Thymus (tissue), 11 donors: Measurements from ENCODE around the gene PCDHB7. TPM values are rescaled to one million over a fixed set of nuclear protein-coding genes. Genes with fewer than 3 reads are reported as not detected.
"Not testable (repeated sequence)": the region's sequence is repeated elsewhere in the genome, so short reads cannot be mapped to it uniquely, and the experiment has no call there.

ENCODE experiments used
- DNase-seq, 9 donors: peaks; one replicate each; pipeline ENCODE4 v3.0.0-alpha.2; 2013; ENCODE audit warnings: low spot score in 9 of 9, low read depth in 6 of 9, missing footprints in 1 of 9
- H3K27ac ChIP-seq, 2 donors: one replicate each; pipeline ENCODE4 v1.5.1; 2013; ENCODE audit warnings: control low read depth in 1 of 2, low read depth in 1 of 2, low read length in 1 of 2, mild to moderate bottlenecking in 1 of 2, moderate library complexity in 1 of 2
- H3K27me3 ChIP-seq, 2 donors: one replicate each; pipeline ENCODE4 v1.5.1; 2013; ENCODE audit warnings: low read length in 1 of 2; ENCODE audit not compliant: control insufficient read depth in 2 of 2, insufficient read depth in 1 of 2
- H3K36me3 ChIP-seq, 2 donors: one replicate each; pipeline ENCODE4 v1.5.1; 2013; ENCODE audit warnings: low read length in 1 of 2, mild to moderate bottlenecking in 1 of 2, moderate library complexity in 1 of 2; ENCODE audit not compliant: control insufficient read depth in 2 of 2, insufficient read depth in 2 of 2
- H3K4me1 ChIP-seq, 2 donors: one replicate each; pipeline ENCODE4 v1.5.1; 2013; ENCODE audit warnings: low read length in 2 of 2; ENCODE audit not compliant: control insufficient read depth in 2 of 2, insufficient read depth in 2 of 2
- H3K4me3 ChIP-seq, 2 donors: one replicate each; pipeline ENCODE4 v1.5.1; 2013; ENCODE audit warnings: low read length in 2 of 2, control low read depth in 1 of 2, mild to moderate bottlenecking in 1 of 2
- H3K9me3 ChIP-seq, 2 donors: one replicate each; pipeline ENCODE4 v1.5.1; 2013; ENCODE audit warnings: low read length in 1 of 2, mild to moderate bottlenecking in 1 of 2; ENCODE audit not compliant: control insufficient read depth in 2 of 2, insufficient read depth in 1 of 2
- WGBS: extraction: QIAGEN DNeasy Blood & Tissue Kit; methylation state at CpG from one replicate; pipeline ENCODE4 v1.1.7; 2013; 5-methylcytosine and 5-hydroxymethylcytosine counted together
- polyA plus RNA-seq: library from polyadenylated mRNA; stranded (reverse); fragments of 200-250 nt; gene quantifications from one replicate; pipeline ENCODE4 v1.2.3, GENCODE V29; 2013
- total RNA-seq: library from RNA; stranded (reverse); fragments of 120-200 nt; gene quantifications from one replicate; pipeline ENCODE4 v1.2.4, GENCODE V29; 2013
- donor health status: healthy.

PCDHB7 gene
- total and polyA plus RNA-seq, 2 donors: 0.11 to 0.14 TPM

DNA sequence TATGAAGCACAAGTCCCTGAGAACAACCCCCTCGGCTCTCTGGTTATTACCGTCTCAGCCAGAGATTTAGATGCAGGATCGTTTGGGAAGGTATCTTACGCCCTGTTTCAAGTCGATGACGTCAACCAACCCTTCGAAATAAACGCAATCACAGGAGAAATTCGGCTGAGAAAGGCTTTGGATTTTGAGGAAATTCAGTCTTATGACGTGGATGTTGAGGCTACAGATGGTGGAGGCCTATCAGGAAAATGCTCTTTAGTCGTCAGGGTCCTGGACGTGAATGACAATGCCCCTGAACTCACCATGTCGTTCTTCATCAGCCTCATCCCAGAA lies 21.5 kb upstream of the PCDHB7 start:
- WGBS: 40% methylated on average over 13 of the region's 13 CpGs
- no peak overlapping the region for H3K4me3 ChIP-seq
- peaks cover 0 to 2% of the 10 kb centered on the region in 2 donors for H3K9me3 ChIP-seq
- H3K4me1 ChIP-seq: no peaks in the 10 kb centered on the region
- H3K36me3 ChIP-seq: no peaks in the 10 kb centered on the region
- DNase-seq: no peak
- peaks cover 0 to 18% of the 10 kb centered on the region in 2 donors for H3K27me3 ChIP-seq
- no peak overlapping the region for H3K27ac ChIP-seq

DNA sequence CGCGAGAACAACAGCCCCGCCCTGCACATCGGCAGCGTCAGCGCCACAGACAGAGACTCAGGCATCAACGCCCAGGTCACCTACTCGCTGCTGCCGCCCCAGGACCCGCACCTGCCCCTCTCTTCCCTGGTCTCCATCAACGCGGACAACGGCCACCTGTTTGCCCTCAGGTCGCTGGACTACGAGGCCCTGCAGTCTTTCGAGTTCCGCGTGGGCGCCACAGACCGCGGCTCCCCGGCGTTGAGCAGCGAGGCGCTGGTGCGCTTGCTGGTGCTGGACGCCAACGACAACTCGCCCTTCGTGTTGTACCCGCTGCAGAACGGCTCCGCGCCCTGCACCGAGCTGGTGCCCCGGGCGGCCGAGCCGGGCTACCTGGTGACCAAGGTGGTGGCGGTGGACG lies 20.8 kb upstream of the PCDHB7 start:
- H3K9me3 ChIP-seq, DNase-seq, H3K4me3 ChIP-seq, H3K36me3 ChIP-seq, H3K4me1 ChIP-seq, H3K27ac ChIP-seq: not testable (repeated sequence)
- H3K27me3 ChIP-seq: peaks cover 0 to 24% of the 10 kb centered on the region in 2 donors
- WGBS: 43% methylated on average over 39 of the region's 41 CpGs

DNA sequence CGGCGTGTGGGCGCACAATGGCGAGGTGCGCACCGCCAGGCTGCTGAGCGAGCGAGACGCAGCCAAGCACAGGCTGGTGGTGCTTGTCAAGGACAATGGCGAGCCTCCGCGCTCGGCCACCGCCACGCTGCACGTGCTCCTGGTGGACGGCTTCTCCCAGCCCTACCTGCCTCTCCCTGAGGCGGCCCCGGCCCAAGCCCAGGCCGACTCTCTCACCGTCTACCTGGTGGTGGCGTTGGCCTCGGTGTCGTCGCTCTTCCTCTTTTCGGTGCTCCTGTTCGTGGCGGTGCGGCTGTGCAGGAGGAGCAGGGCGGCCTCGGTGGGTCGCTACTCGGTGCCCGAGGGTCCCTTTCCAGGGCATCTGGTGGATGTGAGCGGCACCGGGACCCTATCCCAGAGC lies 20.3 kb upstream of the PCDHB7 start:
- H3K27me3 ChIP-seq: peaks cover 0 to 27% of the 10 kb centered on the region in 2 donors
- not testable (repeated sequence) for H3K36me3 ChIP-seq, H3K27ac ChIP-seq, H3K4me1 ChIP-seq, H3K4me3 ChIP-seq, DNase-seq, H3K9me3 ChIP-seq
- WGBS: 36% methylated on average over 36 of the region's 36 CpGs

DNA sequence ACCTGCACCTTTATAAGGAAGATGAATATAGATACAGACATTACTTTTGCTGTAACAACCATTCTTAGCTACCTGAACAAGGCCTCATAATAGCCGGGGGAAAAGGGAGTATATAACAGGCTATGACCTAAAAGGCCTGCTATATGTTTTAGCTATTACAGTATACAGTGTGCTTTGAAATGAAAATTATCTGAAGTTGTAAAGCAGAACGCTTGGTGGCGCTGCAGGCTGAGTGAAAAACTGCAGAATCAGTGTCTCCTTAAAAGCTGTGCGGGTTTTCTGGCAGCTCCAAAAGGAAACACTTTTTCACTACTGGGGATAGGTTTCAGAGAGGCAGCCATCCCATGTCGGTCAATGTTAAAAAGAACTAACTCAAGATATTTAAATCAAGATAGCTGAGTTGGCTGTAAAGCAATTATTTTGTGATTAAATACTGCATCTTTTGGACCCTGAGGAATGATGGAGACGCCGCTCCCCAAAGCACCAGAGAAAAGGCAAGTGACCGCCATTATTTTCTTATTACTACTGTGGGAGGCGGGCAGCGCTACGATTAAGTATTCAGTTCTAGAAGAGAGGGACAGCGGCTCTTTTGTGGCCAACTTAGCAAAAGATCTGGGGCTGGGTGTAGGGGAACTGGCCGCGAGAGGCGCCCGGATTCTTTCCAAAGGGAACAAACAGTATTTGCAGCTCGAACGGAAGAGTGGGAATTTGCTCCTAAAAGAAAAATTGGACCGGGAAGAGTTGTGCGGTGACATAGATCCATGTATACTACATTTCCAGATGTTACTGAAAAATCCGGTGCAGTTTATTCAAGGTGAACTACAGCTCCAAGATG lies 16.7 kb upstream of the PCDHB7 start:
- H3K27ac ChIP-seq: no peak overlapping the region
- no peaks in the 10 kb centered on the region for H3K4me1 ChIP-seq
- H3K36me3 ChIP-seq: no peaks in the 10 kb centered on the region
- no peak overlapping the region for H3K4me3 ChIP-seq
- no peak for DNase-seq
- WGBS: 40% methylated on average over 21 of the region's 21 CpGs
- H3K9me3 ChIP-seq: peaks cover 1 to 4% of the 10 kb centered on the region in 2 donors
- H3K27me3 ChIP-seq: peaks cover 0 to 27% of the 10 kb centered on the region in 2 donors

DNA sequence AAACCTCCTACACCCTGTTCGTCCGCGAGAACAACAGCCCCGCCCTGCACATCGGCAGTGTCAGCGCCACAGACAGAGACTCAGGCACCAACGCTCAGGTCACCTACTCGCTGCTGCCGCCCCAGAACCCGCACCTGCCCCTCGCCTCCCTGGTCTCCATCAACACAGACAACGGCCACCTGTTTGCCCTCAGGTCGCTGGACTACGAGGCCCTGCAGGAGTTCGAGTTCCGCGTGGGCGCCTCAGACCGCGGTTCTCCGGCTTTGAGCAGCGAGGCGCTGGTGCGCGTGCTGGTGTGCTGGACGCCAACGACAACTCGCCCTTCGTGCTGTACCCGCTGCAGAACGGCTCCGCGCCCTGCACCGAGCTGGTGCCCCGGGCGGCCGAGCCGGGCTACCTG lies 15.1 kb upstream of the PCDHB7 start:
- H3K27me3 ChIP-seq: peaks cover 0 to 17% of the 10 kb centered on the region in 2 donors
- not testable (repeated sequence) for H3K9me3 ChIP-seq, H3K27ac ChIP-seq, H3K36me3 ChIP-seq, H3K4me3 ChIP-seq, H3K4me1 ChIP-seq, DNase-seq
- WGBS: 50% methylated on average over 38 of the region's 38 CpGs

DNA sequence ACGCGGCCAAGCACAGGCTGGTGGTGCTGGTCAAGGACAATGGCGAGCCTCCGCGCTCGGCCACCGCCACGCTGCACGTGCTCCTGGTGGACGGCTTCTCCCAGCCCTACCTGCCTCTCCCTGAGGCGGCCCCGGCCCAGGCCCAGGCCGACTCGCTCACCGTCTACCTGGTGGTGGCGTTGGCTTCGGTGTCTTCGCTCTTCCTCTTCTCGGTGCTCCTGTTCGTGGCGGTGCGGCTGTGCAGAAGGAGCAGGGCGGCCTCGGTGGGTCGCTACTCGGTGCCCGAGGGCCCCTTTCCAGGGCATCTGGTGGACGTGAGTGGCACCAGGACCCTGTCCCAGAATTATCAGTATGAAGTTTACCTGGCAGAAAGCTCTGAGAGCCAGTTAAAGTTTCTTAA lies 14.5 kb upstream of the PCDHB7 start:
- not testable (repeated sequence) for H3K36me3 ChIP-seq, H3K9me3 ChIP-seq, H3K27ac ChIP-seq, DNase-seq, H3K4me3 ChIP-seq, H3K4me1 ChIP-seq
- WGBS: 44% methylated on average over 21 of the region's 28 CpGs
- H3K27me3 ChIP-seq: peaks cover 0 to 15% of the 10 kb centered on the region in 2 donors

DNA sequence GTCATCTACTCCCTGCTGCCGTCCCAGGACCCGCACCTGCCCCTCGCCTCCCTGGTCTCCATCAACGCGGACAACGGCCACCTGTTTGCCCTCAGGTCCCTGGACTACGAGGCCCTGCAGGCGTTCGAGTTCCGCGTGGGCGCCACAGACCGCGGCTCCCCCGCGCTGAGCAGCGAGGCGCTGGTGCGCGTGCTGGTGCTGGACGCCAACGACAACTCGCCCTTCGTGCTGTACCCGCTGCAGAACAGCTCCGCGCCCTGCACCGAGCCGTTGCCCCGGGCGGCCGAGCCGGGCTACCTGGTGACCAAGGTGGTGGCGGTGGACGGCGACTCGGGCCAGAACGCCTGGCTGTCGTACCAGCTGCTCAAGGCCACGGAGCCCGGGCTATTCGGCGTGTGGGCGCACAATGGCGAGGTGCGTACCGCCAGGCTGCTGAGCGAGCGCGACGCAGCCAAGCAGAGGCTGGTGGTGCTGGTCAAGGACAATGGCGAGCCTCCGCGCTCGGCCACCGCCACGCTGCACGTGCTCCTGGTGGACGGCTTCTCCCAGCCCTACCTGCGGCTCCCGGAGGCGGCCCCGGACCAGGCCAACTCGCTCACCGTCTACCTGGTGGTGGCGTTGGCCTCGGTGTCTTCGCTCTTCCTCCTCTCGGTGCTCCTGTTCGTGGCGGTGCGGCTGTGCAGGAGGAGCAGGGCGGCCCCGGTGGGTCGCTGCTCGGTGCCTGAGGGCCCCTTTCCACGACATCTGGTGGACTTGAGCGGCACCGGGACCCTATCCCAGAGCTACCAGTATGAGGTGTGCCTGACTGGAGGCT lies 2.1 kb downstream of the PCDHB7 start:
- WGBS: 54% methylated on average over 75 of the region's 79 CpGs
- not testable (repeated sequence) for H3K36me3 ChIP-seq, DNase-seq, H3K9me3 ChIP-seq, H3K27ac ChIP-seq, H3K4me3 ChIP-seq, H3K4me1 ChIP-seq
- peaks cover 0 to 26% of the 10 kb centered on the region in 2 donors for H3K27me3 ChIP-seq

DNA sequence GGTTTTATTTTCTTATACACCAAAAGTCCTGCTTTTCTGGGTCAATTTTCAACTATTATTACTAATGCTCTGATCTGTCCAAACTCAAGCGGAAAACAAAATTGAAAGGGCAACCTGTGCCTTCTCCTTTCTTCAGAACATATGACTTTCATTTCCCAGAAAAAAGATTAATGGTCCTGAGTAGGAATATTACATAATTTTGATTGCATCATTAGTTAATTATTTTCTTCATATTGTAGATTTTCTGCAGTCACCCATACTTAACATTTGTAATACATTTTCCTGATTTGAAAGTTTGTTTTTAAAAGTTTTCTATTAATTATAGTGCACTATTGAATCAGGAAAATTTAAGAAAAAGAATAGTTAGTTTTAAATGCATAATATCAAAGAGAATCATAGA lies 3.5 kb downstream of the PCDHB7 start:
- no peaks in the 10 kb centered on the region for H3K4me1 ChIP-seq
- H3K27me3 ChIP-seq: peaks cover 0 to 31% of the 10 kb centered on the region in 2 donors
- H3K27ac ChIP-seq: no peak overlapping the region
- no peaks in the 10 kb centered on the region for H3K36me3 ChIP-seq
- H3K4me3 ChIP-seq: no peak overlapping the region
- peaks cover 6 to 10% of the 10 kb centered on the region in 2 donors for H3K9me3 ChIP-seq
- no peak for DNase-seq
- 73% methylated on average over 1 of the region's 1 CpG for WGBS

DNA sequence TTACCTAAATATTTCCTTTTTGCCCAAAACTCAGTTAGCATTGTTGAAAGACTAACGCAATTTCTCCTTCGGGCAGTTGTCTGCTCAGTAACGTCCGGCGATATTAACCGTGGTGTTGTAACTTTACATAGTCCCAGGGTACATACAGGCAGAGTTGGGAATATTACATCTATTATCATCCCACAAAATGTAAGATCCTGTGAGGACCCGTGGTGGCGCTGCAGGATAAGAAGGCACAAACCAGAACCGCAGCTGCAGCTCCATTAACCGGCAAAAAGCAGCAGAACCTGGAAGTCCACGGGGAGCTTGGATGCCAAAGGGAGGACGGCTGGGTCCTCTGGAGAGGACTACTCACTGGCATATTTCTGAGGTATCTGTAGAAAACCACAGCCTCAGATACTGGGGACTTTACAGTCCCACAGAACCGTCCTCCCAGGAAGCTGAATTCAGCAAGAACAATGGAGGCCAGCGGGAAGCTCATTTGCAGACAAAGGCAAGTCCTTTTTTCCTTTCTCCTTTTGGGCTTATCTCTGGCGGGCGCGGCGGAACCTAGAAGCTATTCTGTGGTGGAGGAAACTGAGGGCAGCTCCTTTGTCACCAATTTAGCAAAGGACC lies 5.2 kb downstream of the PCDHB7 start, which contains the start of gene PCDHB8:
TSS of gene PCDHB8 (plus strand) at position 214 of the 615 bp plus-strand sequence. CDS start at position 459, 245 bp downstream.
- H3K27ac ChIP-seq, H3K4me3 ChIP-seq, H3K36me3 ChIP-seq, H3K4me1 ChIP-seq, DNase-seq, H3K9me3 ChIP-seq: not testable (repeated sequence)
- 31% methylated on average over 14 of the region's 18 CpGs for WGBS
- H3K27me3 ChIP-seq: peaks cover 0 to 35% of the 10 kb centered on the region in 2 donors
